ENCODE results near the gene ABCC10. TPM values are rescaled to one million over a fixed set of nuclear protein-coding genes. Genes with fewer than 3 reads are reported as not detected.

The ABCC10 gene
- total RNA-seq, 1 experiment from 2014 or later = 31.8 TPM

- Histone ChIP-seq H3K14ac (ENCODE audit: insufficient read depth, low read length) (no peak overlapping the region), H2BK120ac (ENCODE audit: low read depth, low read length, poor library complexity, severe bottlenecking) (no peak overlapping the region), H3K9ac (ENCODE audit: extremely low read depth, insufficient read length, low read length) (no peak overlapping the region), H3K27ac (ENCODE audit: insufficient read length, low read depth, low read length) (no peak overlapping the region), H3K79me2 (ENCODE audit: insufficient read depth, low read length) (no peaks in the 10 kb centered on the region), H3K18ac (ENCODE audit: insufficient read length, low read depth, low read length) (no peak overlapping the region), H2AK5ac (ENCODE audit: insufficient read length, low read length) (no peak overlapping the region), H2BK15ac (ENCODE audit: low read depth, low read length) (no peak overlapping the region), H2BK5ac (ENCODE audit: insufficient read length, low read length) (no peak overlapping the region), H4K8ac (replicated peaks; ENCODE audit: insufficient read length, low read depth, low read length) (no peak overlapping the region), H3K27me3 (ENCODE audit: insufficient read depth, low read length) (peaks cover 8% of the 10 kb centered on the region; the same call in 1 of the 2 replicates), H3K23me2 (ENCODE audit: insufficient read length, low read depth, low read length, poor library complexity, severe bottlenecking) (peaks cover 14% of the 10 kb centered on the region), H3K79me1 (ENCODE audit: insufficient read depth, low read depth, low read length, poor library complexity, severe bottlenecking) (no peaks in the 10 kb centered on the region), H3K9me3 (ENCODE audit: control insufficient read depth, low read depth, low read length) (no peaks in the 10 kb centered on the region), H4K20me1 (ENCODE audit: control insufficient read depth, insufficient read depth, insufficient read length) (peaks cover 4% of the 10 kb centered on the region), H2BK20ac (ENCODE audit: low read depth, low read length, poor library complexity, severe bottlenecking) (no peak overlapping the region), H4K5ac (ENCODE audit: insufficient read length, low read depth, low read length) (no peak overlapping the region), H2AFZ (ENCODE audit: low read length) (no peak overlapping the region), H3K4ac (ENCODE audit: low read depth, low read length) (no peak overlapping the region), H3K23ac (ENCODE audit: insufficient read length, low read depth, low read length) (no peak overlapping the region), H3K56ac (ENCODE audit: insufficient read length, low read depth, low read length) (no peak overlapping the region), H2BK12ac (ENCODE audit: insufficient read length, low read depth, low read length) (no peak overlapping the region), H3K4me1 (ENCODE audit: insufficient read depth, low read length) (no peaks in the 10 kb centered on the region), H3T11ph (ENCODE audit: low read length) (no peak overlapping the region), H4K91ac (ENCODE audit: insufficient read length, low read depth, low read length) (no peak overlapping the region), H3K4me2 (ENCODE audit: insufficient read depth, insufficient read length, low read length) (no peak overlapping the region)
- Mint-ChIP-seq H3K27me3 (ENCODE audit: low read depth) (peaks cover 25% of the 10 kb centered on the region), H3K4me3 (no peak overlapping the region), H3K27ac (no peak overlapping the region), H3K36me3 (ENCODE audit: insufficient read depth in 1 of 3, low read depth in 3 of 3) (peaks cover 0 to 41% (median 40%) of the 10 kb centered on the region in 3 experiments; a peak in 5 of 7 replicates), H3K4me1 (peaks cover 6 to 8% of the 10 kb centered on the region in 2 experiments), H3K9me3 (no peaks in the 10 kb centered on the region; a peak in 1 of 5 replicates)
- no peak for DNase-seq
- WGBS (ENCODE audit: extremely low coverage, insufficient read length, low lambda C conversion rate) = no CpG with 5 or more reads among the region's 4 CpGs
- TF ChIP-seq CTCF (conservative IDR thresholded peaks at IDR 0.05) = no peak
Measured at GRCh38 chr6:43451348-43451747, 24.0 kb downstream of the ABCC10 start.
